ENCODE measurements around the gene FGF12.
"Not testable (repeated sequence)": the region's sequence is repeated elsewhere in the genome, so short reads cannot be mapped to it uniquely, and the experiment has no call there.

FGF12 gene

GRCh38 chr3:192578729-192579128 is 148.6 kb downstream of the FGF12 start:
- DNase-seq (ENCODE audit: low spot score) = no peak

GRCh38 chr3:192577811-192578210 is 149.5 kb downstream of the FGF12 start:
- no peak for DNase-seq (ENCODE audit: low spot score)

- no peak for DNase-seq (ENCODE audit: low spot score)
These were observed 150.1 kb downstream of the FGF12 start for GRCh38 chr3:192577271-192577670.

GRCh38 chr3:192576704-192577103 is 150.6 kb downstream of the FGF12 start:
- not testable (repeated sequence) for DNase-seq (ENCODE audit: low spot score)

- no peak for DNase-seq (ENCODE audit: low spot score)
These were observed 151.3 kb downstream of the FGF12 start for GRCh38 chr3:192575879-192576506.

- DNase-seq (ENCODE audit: low spot score) = no peak
These were observed 154.1 kb downstream of the FGF12 start for GRCh38 chr3:192573240-192573639.

- DNase-seq (ENCODE audit: low spot score) = no peak
These were observed 156.2 kb downstream of the FGF12 start for GRCh38 chr3:192570821-192571791.

- DNase-seq (ENCODE audit: low spot score) = no peak
These were observed 157.0 kb downstream of the FGF12 start for GRCh38 chr3:192570315-192570714.

- peak; percentile 33 for DNase-seq (ENCODE audit: low spot score)
These were observed 160.5 kb downstream of the FGF12 start for GRCh38 chr3:192566706-192567290.

GRCh38 chr3:192564611-192565010 is 162.7 kb downstream of the FGF12 start:
- DNase-seq (ENCODE audit: low spot score) = no peak

- DNase-seq (ENCODE audit: low spot score) = no peak
These were observed 163.9 kb downstream of the FGF12 start for GRCh38 chr3:192563417-192563816.

- no peak for DNase-seq (ENCODE audit: low spot score)
These were observed 173.6 kb downstream of the FGF12 start for GRCh38 chr3:192553707-192554106.

GRCh38 chr3:192550356-192550755 is 177.0 kb downstream of the FGF12 start:
- DNase-seq (ENCODE audit: low spot score) = no peak

GRCh38 chr3:192545333-192545732 is 182.0 kb downstream of the FGF12 start:
- DNase-seq (ENCODE audit: low spot score) = no peak

GRCh38 chr3:192543163-192543562 is 184.2 kb downstream of the FGF12 start:
- no peak for DNase-seq (ENCODE audit: low spot score)

- DNase-seq (ENCODE audit: low spot score) = no peak
These were observed 210.5 kb downstream of the FGF12 start for GRCh38 chr3:192516820-192517219.

GRCh38 chr3:192515664-192516045 is 211.7 kb downstream of the FGF12 start:
- no peak for DNase-seq (ENCODE audit: low spot score)

- DNase-seq (ENCODE audit: low spot score) = peak; percentile 8
These were observed 212.3 kb downstream of the FGF12 start for GRCh38 chr3:192514754-192515663.

- peak; percentile 8 for DNase-seq (ENCODE audit: low spot score)
These were observed 213.1 kb downstream of the FGF12 start for GRCh38 chr3:192514081-192514753.

- DNase-seq (ENCODE audit: low spot score) = no peak
These were observed 221.6 kb downstream of the FGF12 start for GRCh38 chr3:192505731-192506130.

- no peak for DNase-seq (ENCODE audit: low spot score)
These were observed 225.9 kb downstream of the FGF12 start for GRCh38 chr3:192501401-192501800.
